Hepatocyte (in vitro differentiated cells): Measurements from ENCODE around the gene MPND. TPM values are rescaled to one million over a fixed set of nuclear protein-coding genes. Genes with fewer than 3 reads are reported as not detected.

Experiments
- DNase-seq: peaks from one replicate; pipeline ENCODE4 v3.0.0-alpha.2; 2016; ENCODE audit warnings: low spot score
- H2AFZ ChIP-seq: fragments of 200-600 bp; sonication (generic); 2 replicates; pipeline ENCODE4 v1.6.0; 2016; ENCODE audit warnings: antibody characterized with exemption, mild to moderate bottlenecking
- H3K27ac ChIP-seq: fragments of 200-600 bp; sonication (generic); 2 replicates; pipeline ENCODE4 v1.5.1; 2016; ENCODE audit warnings: mild to moderate bottlenecking
- H3K27me3 ChIP-seq: fragments of 200-600 bp; sonication (generic); 2 replicates; pipeline ENCODE4 v1.6.1; 2016
- H3K36me3 ChIP-seq: fragments of 200-600 bp; sonication (generic); replicated peaks from 2 replicates; pipeline ENCODE4 v1.5.1; 2016; ENCODE audit warnings: low read depth; ENCODE audit not compliant: insufficient read depth
- H3K4me1 ChIP-seq: fragments of 200-600 bp; sonication (generic); 2 replicates; pipeline ENCODE4 v1.5.1; 2016; ENCODE audit warnings: mild to moderate bottlenecking, moderate library complexity; ENCODE audit not compliant: insufficient read depth
- H3K4me2 ChIP-seq: fragments of 200-600 bp; sonication (generic); 2 replicates; pipeline ENCODE4 v1.6.0; 2016
- H3K4me3 ChIP-seq: fragments of 200-600 bp; sonication (generic); 2 replicates; pipeline ENCODE4 v1.5.1; 2016; ENCODE audit warnings: mild to moderate bottlenecking
- H3K79me2 ChIP-seq: fragments of 200-600 bp; sonication (generic); 2 replicates; pipeline ENCODE4 v1.6.0; 2017; ENCODE audit warnings: mild to moderate bottlenecking
- H3K9me2 ChIP-seq: fragments of 200-600 bp; sonication (generic); replicated peaks from 2 replicates; pipeline ENCODE4 v1.6.0; 2017; ENCODE audit warnings: mild to moderate bottlenecking; ENCODE audit not compliant: insufficient read depth
- H3K9me3 ChIP-seq: fragments of 200-600 bp; sonication (generic); 2 replicates; pipeline ENCODE4 v1.5.1; 2016; ENCODE audit warnings: low read depth, mild to moderate bottlenecking
- H4K20me1 ChIP-seq: fragments of 200-600 bp; sonication (generic); 2 replicates; pipeline ENCODE4 v1.6.0; 2016; ENCODE audit warnings: mild to moderate bottlenecking; ENCODE audit not compliant: insufficient read depth, poor library complexity, severe bottlenecking
- EZH2 ChIP-seq: fragments of 200-600 bp; sonication (generic); IDR thresholded peaks from 2 replicates; pipeline ENCODE4 v1.6.1; 2016; ENCODE audit warnings: antibody characterized with exemption, mild to moderate bottlenecking, borderline replicate concordance
- EZH2phosphoT487 ChIP-seq: fragments of 200-600 bp; sonication (generic); IDR thresholded peaks from one replicate; pipeline ENCODE4 v1.6.1; 2018; ENCODE audit warnings: antibody characterized with exemption, mild to moderate bottlenecking, low read depth, moderate library complexity; ENCODE audit not compliant: unreplicated experiment, severe bottlenecking
- WGBS: methylation state at CpG from one replicate; pipeline ENCODE4 v1.1.6; 2016; ENCODE audit warnings: low lambda C conversion rate; ENCODE audit errors: missing lambda C conversion rate; 5-methylcytosine and 5-hydroxymethylcytosine counted together
- polyA plus RNA-seq: library from polyadenylated mRNA; unstranded; fragments of >200 nt; fragmentation: Nextera tagmentation; extraction: Ambion mirVana; gene quantifications from 2 replicates; pipeline ENCODE4 v1.2.1, GENCODE V29; 2016
- total RNA-seq: library from RNA; depleted of rRNA; stranded (reverse); fragments of >200 nt; gene quantifications from 2 replicates; pipeline ENCODE4 v1.2.3, GENCODE V29; 2014
- TF ChIP-seq, protein P1 (sequence below): fragments of 200-600 bp; sonication (generic); IDR thresholded peaks from 2 replicates; pipeline ENCODE4 v1.5.1; 2016; ENCODE audit warnings: antibody characterized with exemption, mild to moderate bottlenecking; ENCODE audit not compliant: poor library complexity

The MPND gene
- total and polyA plus RNA-seq, 2 experiments from 2014 or later = 16.6 to 21.9 TPM

DNA sequence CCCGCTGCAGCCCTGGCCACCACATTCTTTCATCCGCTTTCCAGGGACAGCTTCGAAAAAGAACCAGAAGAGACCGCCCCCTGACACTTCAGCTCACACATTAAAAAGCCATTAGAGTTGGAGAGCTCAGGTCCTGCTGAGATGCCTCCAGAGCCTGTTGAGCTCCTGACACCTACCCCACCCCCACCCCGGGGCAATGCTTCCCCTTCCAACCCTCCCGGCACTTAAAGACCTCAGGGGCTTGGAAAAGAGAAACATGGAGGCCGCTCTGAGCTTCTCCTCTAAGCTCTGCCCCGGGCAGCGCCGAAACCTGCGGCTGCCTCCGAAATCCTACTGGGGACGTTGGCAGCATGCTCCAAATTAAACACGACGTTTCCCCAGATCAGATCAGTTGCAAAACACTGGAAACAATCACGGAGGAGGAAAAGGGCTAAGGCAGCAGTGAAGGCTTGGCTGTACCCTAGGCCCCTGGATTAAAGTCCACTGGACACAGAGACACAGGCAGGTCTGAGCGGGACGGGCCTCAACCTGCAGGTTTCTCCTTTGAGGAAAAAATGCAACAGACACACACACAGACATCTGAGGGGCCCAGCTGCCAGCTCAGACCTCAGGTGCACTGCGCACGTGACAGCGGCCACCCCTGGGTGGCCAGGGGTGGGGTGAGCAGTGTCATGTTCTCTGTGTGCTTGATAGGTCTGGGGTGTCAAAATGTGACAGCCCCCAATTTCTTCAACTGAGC lies 47.4 kb downstream of the MPND start:
- peak overlapping the region; percentile 98 for H3K27ac ChIP-seq
- H3K9me3 ChIP-seq = no peaks in the 10 kb centered on the region
- H3K4me2 ChIP-seq = peak overlapping the region; percentile 75
- H3K4me1 ChIP-seq = peaks cover 72% of the 10 kb centered on the region
- no peaks in the 10 kb centered on the region for H3K9me2 ChIP-seq
- no peak for TF ChIP-seq EZH2
- no peak for TF ChIP-seq EZH2phosphoT487
- TF ChIP-seq, protein P1, sequence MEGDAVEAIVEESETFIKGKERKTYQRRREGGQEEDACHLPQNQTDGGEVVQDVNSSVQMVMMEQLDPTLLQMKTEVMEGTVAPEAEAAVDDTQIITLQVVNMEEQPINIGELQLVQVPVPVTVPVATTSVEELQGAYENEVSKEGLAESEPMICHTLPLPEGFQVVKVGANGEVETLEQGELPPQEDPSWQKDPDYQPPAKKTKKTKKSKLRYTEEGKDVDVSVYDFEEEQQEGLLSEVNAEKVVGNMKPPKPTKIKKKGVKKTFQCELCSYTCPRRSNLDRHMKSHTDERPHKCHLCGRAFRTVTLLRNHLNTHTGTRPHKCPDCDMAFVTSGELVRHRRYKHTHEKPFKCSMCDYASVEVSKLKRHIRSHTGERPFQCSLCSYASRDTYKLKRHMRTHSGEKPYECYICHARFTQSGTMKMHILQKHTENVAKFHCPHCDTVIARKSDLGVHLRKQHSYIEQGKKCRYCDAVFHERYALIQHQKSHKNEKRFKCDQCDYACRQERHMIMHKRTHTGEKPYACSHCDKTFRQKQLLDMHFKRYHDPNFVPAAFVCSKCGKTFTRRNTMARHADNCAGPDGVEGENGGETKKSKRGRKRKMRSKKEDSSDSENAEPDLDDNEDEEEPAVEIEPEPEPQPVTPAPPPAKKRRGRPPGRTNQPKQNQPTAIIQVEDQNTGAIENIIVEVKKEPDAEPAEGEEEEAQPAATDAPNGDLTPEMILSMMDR = no peak
- no peaks in the 10 kb centered on the region for H3K36me3 ChIP-seq
- H3K4me3 ChIP-seq = no peak overlapping the region
- WGBS = 19% methylated on average over 21 of the region's 21 CpGs
- H2AFZ ChIP-seq = no peak overlapping the region
- peak; percentile 76 for DNase-seq
- no peaks in the 10 kb centered on the region for H3K27me3 ChIP-seq
- H4K20me1 ChIP-seq = peaks cover 64% of the 10 kb centered on the region
- H3K79me2 ChIP-seq = peaks cover 96% of the 10 kb centered on the region

DNA sequence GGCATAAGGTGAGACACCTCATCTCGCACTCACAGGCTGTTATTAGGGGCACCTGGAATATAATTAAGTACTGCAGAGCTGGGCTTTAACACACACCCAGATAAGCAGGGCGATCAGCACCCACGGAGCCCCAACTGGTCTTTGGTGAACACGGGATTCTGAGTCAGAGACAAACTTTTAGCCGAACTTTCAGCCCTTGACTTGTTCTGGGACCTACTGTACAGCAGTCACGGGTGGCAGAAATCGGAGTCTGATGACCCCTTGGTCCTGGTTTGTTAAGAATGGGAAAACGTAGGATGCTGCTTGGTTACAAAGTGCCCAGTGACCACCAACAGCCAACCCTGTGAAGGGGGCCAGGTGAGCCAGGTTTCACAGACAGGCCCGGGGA lies 47.9 kb downstream of the MPND start:
- peak overlapping the region; percentile 75 for H3K4me2 ChIP-seq
- H3K9me2 ChIP-seq = no peaks in the 10 kb centered on the region
- H2AFZ ChIP-seq = no peak overlapping the region
- H3K36me3 ChIP-seq = no peaks in the 10 kb centered on the region
- peaks cover 96% of the 10 kb centered on the region for H3K79me2 ChIP-seq
- H3K4me3 ChIP-seq = no peak overlapping the region
- peaks cover 64% of the 10 kb centered on the region for H4K20me1 ChIP-seq
- DNase-seq = peak; percentile 76
- H3K27me3 ChIP-seq = no peaks in the 10 kb centered on the region
- 48% methylated on average over 9 of the region's 9 CpGs for WGBS
- TF ChIP-seq, protein P1 = no peak
- TF ChIP-seq EZH2phosphoT487 (no peak), EZH2 (no peak)
- H3K27ac ChIP-seq = peak overlapping the region; percentile 98
- no peaks in the 10 kb centered on the region for H3K9me3 ChIP-seq
- peaks cover 71% of the 10 kb centered on the region for H3K4me1 ChIP-seq

DNA sequence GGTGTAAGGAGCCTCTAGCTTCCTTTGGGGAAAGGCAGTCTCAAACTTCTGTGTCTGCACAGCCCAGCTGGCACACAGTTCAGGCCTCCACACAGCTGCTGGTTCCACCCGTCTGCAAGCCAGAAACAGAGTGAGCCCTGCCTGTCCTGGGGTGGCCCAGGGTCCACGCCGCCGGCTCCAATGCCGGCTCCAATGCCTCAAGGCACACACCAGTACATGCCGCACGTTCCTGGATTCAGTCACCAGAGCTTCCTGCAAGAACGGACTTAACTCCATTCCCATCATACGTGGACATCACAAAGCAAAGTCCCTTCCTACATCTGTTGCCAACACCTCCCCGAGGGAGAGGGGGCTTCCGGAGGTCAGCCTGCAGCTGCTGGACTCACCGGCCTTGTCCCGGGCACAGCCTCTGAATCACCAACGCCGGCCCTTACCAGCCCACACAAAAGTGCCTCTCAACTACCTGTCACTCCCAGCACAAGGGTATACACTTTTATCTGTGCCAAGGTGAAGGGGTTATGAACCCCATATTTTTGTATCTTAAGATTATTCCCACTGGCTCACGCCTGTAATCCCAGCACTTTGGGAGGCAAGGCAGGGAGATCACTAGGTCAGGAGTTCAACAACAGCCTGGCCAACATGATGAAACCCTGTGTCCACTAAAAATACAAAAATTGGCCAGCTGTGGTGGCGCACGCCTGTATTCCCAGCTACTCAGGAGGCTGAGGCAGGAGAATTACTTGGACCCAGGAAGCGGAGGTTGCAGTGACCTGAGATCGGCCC lies 48.5 kb downstream of the MPND start:
- DNase-seq = no peak
- WGBS = 70% methylated on average over 20 of the region's 20 CpGs
- Histone ChIP-seq H3K27me3 (no peaks in the 10 kb centered on the region), H3K9me2 (no peaks in the 10 kb centered on the region), H3K36me3 (no peaks in the 10 kb centered on the region), H3K4me2 (peak overlapping the region; percentile 75), H3K4me3 (no peak overlapping the region), H3K79me2 (peaks cover 96% of the 10 kb centered on the region), H4K20me1 (peaks cover 69% of the 10 kb centered on the region), H3K4me1 (peaks cover 71% of the 10 kb centered on the region), H3K27ac (peak overlapping the region; percentile 98), H3K9me3 (no peaks in the 10 kb centered on the region), H2AFZ (no peak overlapping the region)
- TF ChIP-seq, protein P1 = no peak
- no peak for TF ChIP-seq EZH2
- no peak for TF ChIP-seq EZH2phosphoT487
